Liver (tissue), 9 donors: ENCODE results near the gene BRAF. TPM values are rescaled to one million over a fixed set of nuclear protein-coding genes. Genes with fewer than 3 reads are reported as not detected.
"Not testable (repeated sequence)": the region's sequence is repeated elsewhere in the genome, so short reads cannot be mapped to it uniquely, and the experiment has no call there.

Experiments used
- DNase-seq: peaks from one replicate; pipeline ENCODE4 v3.0.0-alpha.2; 2017; ENCODE audit warnings: low spot score
- H3K27ac ChIP-seq, 2 donors: one replicate each; pipeline ENCODE4 v1.7.0; 2013; ENCODE audit warnings: inconsistent platforms in 2 of 2, low read length in 2 of 2, control low read depth in 1 of 2, low read depth in 1 of 2, mild to moderate bottlenecking in 1 of 2
- H3K27me3 ChIP-seq, 4 donors: one replicate each; pipeline versions ENCODE4 v1.6.1 to v1.7.0; 2013; ENCODE audit warnings: low read length in 3 of 4, inconsistent platforms in 1 of 4, mild to moderate bottlenecking in 1 of 4, moderate library complexity in 1 of 4; ENCODE audit not compliant: control insufficient read depth in 4 of 4, insufficient read depth in 4 of 4
- H3K36me3 ChIP-seq, 4 donors: one replicate each; pipeline versions ENCODE4 v1.6.1 to v1.7.0; 2013; ENCODE audit warnings: low read length in 3 of 4, mild to moderate bottlenecking in 3 of 4, low read depth in 1 of 4, moderate library complexity in 1 of 4; ENCODE audit not compliant: control insufficient read depth in 4 of 4, insufficient read depth in 3 of 4
- H3K4me1 ChIP-seq, 4 donors: one replicate each; pipeline versions ENCODE4 v1.6.1 to v1.7.0; 2013; ENCODE audit warnings: low read length in 3 of 4, mild to moderate bottlenecking in 3 of 4, moderate library complexity in 1 of 4; ENCODE audit not compliant: control insufficient read depth in 4 of 4, insufficient read depth in 4 of 4
- H3K4me3 ChIP-seq, 3 donors: one replicate each; pipeline versions ENCODE4 v1.6.1 to v1.7.0; 2013; ENCODE audit warnings: low read length in 3 of 3, control low read depth in 1 of 3, low read depth in 1 of 3, mild to moderate bottlenecking in 1 of 3
- H3K9ac ChIP-seq, 2 donors: one replicate each; pipeline ENCODE4 v1.7.0; 2013; ENCODE audit warnings: low read length in 2 of 2, mild to moderate bottlenecking in 2 of 2, moderate library complexity in 2 of 2, control low read depth in 1 of 2, low read depth in 1 of 2
- H3K9me3 ChIP-seq, 4 donors: one replicate each; pipeline versions ENCODE4 v1.6.1 to v1.7.0; 2013; ENCODE audit warnings: low read length in 3 of 4; ENCODE audit not compliant: control insufficient read depth in 4 of 4
- EGR1 ChIP-seq, 2 donors: IDR thresholded peaks; 2 replicates each; pipeline ENCODE4 v1.6.1; 2016 to 2018; ENCODE audit warnings: antibody characterized with exemption in 2 of 2, low read depth in 2 of 2
- FOXA1 ChIP-seq: IDR thresholded peaks from 2 replicates; pipeline ENCODE4 v1.6.1; 2016; ENCODE audit warnings: antibody characterized with exemption
- FOXA2 ChIP-seq: IDR thresholded peaks from 2 replicates; pipeline ENCODE4 v1.6.1; 2016; ENCODE audit warnings: antibody characterized with exemption
- GABPA ChIP-seq, 2 donors: IDR thresholded peaks in 1 of 2; conservative IDR thresholded peaks in 1 of 2; 2 replicates each; pipeline ENCODE4 v1.6.1; 2016; ENCODE audit warnings: antibody characterized with exemption in 2 of 2, mild to moderate bottlenecking in 1 of 2, moderate library complexity in 1 of 2
- HNF4A ChIP-seq, 2 donors: conservative IDR thresholded peaks; 2 replicates each; pipeline ENCODE4 v1.6.1; 2016; ENCODE audit warnings: antibody characterized with exemption in 2 of 2, mild to moderate bottlenecking in 2 of 2
- HNF4G ChIP-seq: IDR thresholded peaks from 2 replicates; pipeline ENCODE4 v1.6.1; 2016; ENCODE audit warnings: antibody characterized with exemption
- JUND ChIP-seq, 2 donors: IDR thresholded peaks; 2 replicates each; pipeline ENCODE4 v1.6.1; 2016; ENCODE audit warnings: antibody characterized with exemption in 2 of 2
- NR2F2 ChIP-seq: IDR thresholded peaks from 2 replicates; pipeline ENCODE4 v1.6.1; 2016; ENCODE audit warnings: antibody characterized with exemption
- RAD21 ChIP-seq, 2 donors: IDR thresholded peaks; 2 replicates each; pipeline ENCODE4 v1.6.1; 2016; ENCODE audit warnings: antibody characterized with exemption in 2 of 2, mild to moderate bottlenecking in 2 of 2
- RXRA ChIP-seq, 2 donors: IDR thresholded peaks; 2 replicates each; pipeline ENCODE4 v1.6.1; 2017 to 2018; ENCODE audit warnings: antibody characterized with exemption in 2 of 2, mild to moderate bottlenecking in 1 of 2
- SP1 ChIP-seq: IDR thresholded peaks from 2 replicates; pipeline ENCODE4 v1.6.1; 2018; ENCODE audit warnings: antibody characterized with exemption, mild to moderate bottlenecking
- TAF1 ChIP-seq: conservative IDR thresholded peaks from 2 replicates; pipeline ENCODE4 v1.6.1; 2016; ENCODE audit warnings: antibody characterized with exemption, mild to moderate bottlenecking
- YY1 ChIP-seq: IDR thresholded peaks from 2 replicates; pipeline ENCODE4 v1.6.1; 2016; ENCODE audit warnings: antibody characterized with exemption, mild to moderate bottlenecking
- ZBTB33 ChIP-seq: IDR thresholded peaks from 2 replicates; pipeline ENCODE4 v1.6.1; 2016; ENCODE audit warnings: antibody characterized with exemption
- WGBS: extraction: QIAGEN DNeasy Blood & Tissue Kit; methylation state at CpG from one replicate; pipeline ENCODE4 v1.1.7; 2013; 5-methylcytosine and 5-hydroxymethylcytosine counted together
- polyA plus RNA-seq, 2 donors: library from polyadenylated mRNA; stranded (reverse) in 1 of 2; unstranded in 1 of 2; fragments of 200-250 nt in 1 of 2; fragments of >200 nt in 1 of 2; fragmentation: Nextera tagmentation in 1 of 2; extraction: Ambion mirVana in 1 of 2; gene quantifications; one replicate each; pipeline versions ENCODE4 v1.2.1 to v1.2.3, GENCODE V29; 2013 to 2015
- total RNA-seq, 2 donors: library from RNA; depleted of rRNA; stranded (reverse); fragments of >200 nt; gene quantifications; one replicate each; pipeline ENCODE4 v1.2.3, GENCODE V29; 2014
- TF ChIP-seq, protein P1 (sequence below): IDR thresholded peaks from 2 replicates; pipeline ENCODE4 v1.6.1; 2016; ENCODE audit warnings: antibody characterized with exemption
- TF ChIP-seq, protein P2 (sequence below): fragments of 150-350 bp; IDR thresholded peaks from 2 replicates; pipeline ENCODE4 v1.5.1; 2017; ENCODE audit warnings: improper control_type of control experiment, low read depth, low read length; ENCODE audit not compliant: missing input control
- donor health status: healthy.
- donor health status: healthy.
- donor health status: healthy.
- donor health status: healthy.
- donor health status: healthy.

The BRAF gene
- total and polyA plus RNA-seq, 4 donors: 2.6 to 21.9 (median 14.0) TPM

DNA sequence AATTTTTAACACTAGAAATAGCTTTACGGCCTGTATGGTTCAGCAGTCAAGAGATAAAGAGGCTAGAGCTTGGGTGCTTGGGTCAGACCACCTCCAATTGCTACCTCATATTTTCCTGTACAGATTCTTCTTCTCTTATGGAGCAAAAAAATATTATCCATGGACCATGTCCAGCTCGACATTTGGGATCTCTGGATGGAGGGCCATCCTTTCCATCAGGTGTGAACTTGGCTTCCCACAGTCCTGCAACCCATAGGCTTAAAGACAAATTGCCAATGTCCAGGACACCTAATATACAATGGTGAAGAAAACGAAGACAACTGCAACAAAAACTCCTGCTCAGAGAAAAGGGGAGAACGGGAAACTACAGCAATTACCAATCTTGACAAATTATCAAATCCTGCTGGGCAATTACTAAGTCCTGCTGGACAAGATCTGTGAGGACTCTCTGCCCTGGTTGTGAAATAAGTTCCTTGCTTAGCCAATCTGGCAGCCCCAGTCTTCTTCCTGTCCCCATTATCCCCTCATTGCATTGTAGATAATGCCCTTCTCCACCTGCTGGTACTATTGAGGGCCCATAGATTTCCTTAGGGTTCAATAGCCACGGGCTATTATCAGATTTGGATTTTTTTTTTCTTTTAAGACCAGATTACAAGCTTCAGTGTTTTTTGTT lies 42.0 kb upstream of the BRAF start:
- Histone ChIP-seq H3K36me3 (no peaks in the 10 kb centered on the region), H3K9ac (no peak overlapping the region), H3K27me3 (no peaks in the 10 kb centered on the region), H3K4me3 (no peak overlapping the region), H3K9me3 (no peaks in the 10 kb centered on the region), H3K4me1 (no peaks in the 10 kb centered on the region), H3K27ac (no peak overlapping the region)
- WGBS: 56% methylated on average over 5 of the region's 5 CpGs
- TF ChIP-seq HNF4G: no peak
- no peak for TF ChIP-seq RXRA (IDR thresholded peaks at IDR 0.05)
- TF ChIP-seq RAD21 (IDR thresholded peaks at IDR 0.05): peak in 1 of 2 donors; percentile 6
- no peak for TF ChIP-seq JUND (IDR thresholded peaks at IDR 0.05)
- TF ChIP-seq GABPA (IDR thresholded peaks at IDR 0.05 in 1 of 2, conservative IDR thresholded peaks at IDR 0.05 in 1 of 2): no peak
- TF ChIP-seq YY1: no peak
- TF ChIP-seq EGR1 (IDR thresholded peaks at IDR 0.05; ENCODE audit: low read depth in 2 of 2): no peak
- no peak for TF ChIP-seq FOXA2
- no peak for DNase-seq

DNA sequence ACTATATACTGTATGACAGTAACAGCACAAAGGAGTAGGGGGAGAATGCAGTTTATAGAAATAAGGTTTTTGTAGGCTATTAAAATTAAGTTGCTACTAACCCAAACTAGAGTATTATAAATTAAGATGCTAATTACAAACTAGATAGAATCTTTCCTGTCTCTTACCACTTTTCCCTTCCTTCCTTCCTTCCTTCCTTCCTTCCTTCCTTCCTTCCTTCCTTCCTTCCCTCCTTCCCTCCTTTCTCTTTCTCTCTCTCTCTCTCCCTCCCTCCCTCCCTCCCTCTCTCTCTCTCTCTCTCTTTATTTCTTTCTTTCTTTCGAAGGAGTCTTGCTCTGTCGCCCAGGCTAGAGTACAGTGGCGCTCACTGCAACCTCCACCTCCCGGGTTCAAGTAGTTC lies 36.4 kb upstream of the BRAF start:
- H3K36me3 ChIP-seq: no peaks in the 10 kb centered on the region
- WGBS: 94% methylated on average over 4 of the region's 4 CpGs

DNA sequence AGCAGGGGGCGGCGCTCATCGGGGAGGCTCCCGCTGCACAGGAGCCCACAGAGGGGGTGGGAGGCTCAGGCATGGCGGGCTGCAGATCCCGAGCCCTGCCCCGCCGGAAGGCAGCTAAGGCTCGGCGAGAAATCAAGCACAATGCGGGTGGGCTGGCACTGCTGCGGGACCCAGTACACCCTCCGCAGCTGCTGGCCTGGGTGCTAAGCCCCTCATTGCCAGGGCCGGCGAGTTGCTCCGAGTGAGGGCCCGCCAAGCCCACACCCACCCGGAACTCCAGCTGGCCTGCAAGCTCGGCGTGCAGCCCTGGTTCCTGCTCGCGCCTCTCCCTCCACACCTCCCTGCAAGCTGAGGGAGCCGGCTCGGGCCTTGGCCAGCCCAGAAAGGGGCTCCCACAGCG lies 32.3 kb upstream of the BRAF start:
- not testable (repeated sequence) for H3K9ac ChIP-seq, H3K4me1 ChIP-seq, H3K4me3 ChIP-seq, H3K36me3 ChIP-seq, H3K9me3 ChIP-seq, H3K27ac ChIP-seq, H3K27me3 ChIP-seq, DNase-seq
- 96% methylated on average over 25 of the region's 25 CpGs for WGBS

More for the DNA sequence above, 36.4 kb upstream of the BRAF start:
- no peaks in the 10 kb centered on the region for H3K4me1 ChIP-seq
- no peak overlapping the region for H3K27ac ChIP-seq
- TF ChIP-seq ZBTB33 (no peak), FOXA2 (no peak), NR2F2 (no peak), HNF4G (no peak), SP1 (no peak), RAD21 (IDR thresholded peaks at IDR 0.05) (no peak), GABPA (IDR thresholded peaks at IDR 0.05 in 1 of 2, conservative IDR thresholded peaks at IDR 0.05 in 1 of 2) (no peak)
- no peak overlapping the region for H3K4me3 ChIP-seq
- no peaks in the 10 kb centered on the region for H3K27me3 ChIP-seq
- H3K9ac ChIP-seq: no peak overlapping the region
- DNase-seq: no peak
- H3K9me3 ChIP-seq: no peaks in the 10 kb centered on the region

GRCh38 chr7:140945940-140946339 lies 21.2 kb upstream of the BRAF start:
- no peak for DNase-seq
- 69% methylated on average over 2 of the region's 2 CpGs for WGBS
- TF ChIP-seq, protein P1, sequence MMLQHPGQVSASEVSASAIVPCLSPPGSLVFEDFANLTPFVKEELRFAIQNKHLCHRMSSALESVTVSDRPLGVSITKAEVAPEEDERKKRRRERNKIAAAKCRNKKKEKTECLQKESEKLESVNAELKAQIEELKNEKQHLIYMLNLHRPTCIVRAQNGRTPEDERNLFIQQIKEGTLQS: no peak
- TF ChIP-seq, protein P2, sequence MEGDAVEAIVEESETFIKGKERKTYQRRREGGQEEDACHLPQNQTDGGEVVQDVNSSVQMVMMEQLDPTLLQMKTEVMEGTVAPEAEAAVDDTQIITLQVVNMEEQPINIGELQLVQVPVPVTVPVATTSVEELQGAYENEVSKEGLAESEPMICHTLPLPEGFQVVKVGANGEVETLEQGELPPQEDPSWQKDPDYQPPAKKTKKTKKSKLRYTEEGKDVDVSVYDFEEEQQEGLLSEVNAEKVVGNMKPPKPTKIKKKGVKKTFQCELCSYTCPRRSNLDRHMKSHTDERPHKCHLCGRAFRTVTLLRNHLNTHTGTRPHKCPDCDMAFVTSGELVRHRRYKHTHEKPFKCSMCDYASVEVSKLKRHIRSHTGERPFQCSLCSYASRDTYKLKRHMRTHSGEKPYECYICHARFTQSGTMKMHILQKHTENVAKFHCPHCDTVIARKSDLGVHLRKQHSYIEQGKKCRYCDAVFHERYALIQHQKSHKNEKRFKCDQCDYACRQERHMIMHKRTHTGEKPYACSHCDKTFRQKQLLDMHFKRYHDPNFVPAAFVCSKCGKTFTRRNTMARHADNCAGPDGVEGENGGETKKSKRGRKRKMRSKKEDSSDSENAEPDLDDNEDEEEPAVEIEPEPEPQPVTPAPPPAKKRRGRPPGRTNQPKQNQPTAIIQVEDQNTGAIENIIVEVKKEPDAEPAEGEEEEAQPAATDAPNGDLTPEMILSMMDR: no peak
- TF ChIP-seq HNF4A (conservative IDR thresholded peaks at IDR 0.05) (no peak), FOXA1 (no peak), JUND (IDR thresholded peaks at IDR 0.05) (no peak), TAF1 (no peak), HNF4G (no peak)
- no peaks in the 10 kb centered on the region for H3K36me3 ChIP-seq
- no peak overlapping the region for H3K4me3 ChIP-seq
- no peaks in the 10 kb centered on the region for H3K27me3 ChIP-seq
- H3K27ac ChIP-seq: no peak overlapping the region
- H3K9me3 ChIP-seq: no peaks in the 10 kb centered on the region
- H3K9ac ChIP-seq: no peak overlapping the region
- no peaks in the 10 kb centered on the region for H3K4me1 ChIP-seq

DNA sequence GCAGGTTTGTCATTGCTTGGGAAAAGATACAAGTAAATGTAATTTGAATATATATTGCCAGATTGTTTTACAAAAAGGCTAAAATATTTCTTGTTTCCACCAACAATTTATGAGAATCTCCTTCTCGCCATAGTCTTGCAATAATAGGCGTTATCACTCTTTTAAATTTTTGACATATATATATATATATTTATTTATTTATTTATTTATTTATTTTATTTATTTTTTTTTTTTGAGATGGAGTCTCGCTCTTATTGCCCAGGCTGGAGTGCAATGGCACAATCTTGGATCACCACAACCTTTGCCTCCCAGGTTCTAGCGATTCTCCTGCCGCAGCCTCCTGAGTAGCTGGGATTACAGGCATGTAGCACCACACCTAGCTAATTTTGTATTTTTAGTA lies 17.5 kb upstream of the BRAF start:
- H3K4me1 ChIP-seq, H3K27ac ChIP-seq, H3K4me3 ChIP-seq, H3K27me3 ChIP-seq, H3K9ac ChIP-seq, DNase-seq, H3K36me3 ChIP-seq, H3K9me3 ChIP-seq: not testable (repeated sequence)
- 97% methylated on average over 5 of the region's 5 CpGs for WGBS
